HCT116 (cell line): ENCODE results near the gene CAMK2D. TPM values are rescaled to one million over a fixed set of nuclear protein-coding genes. Genes with fewer than 3 reads are reported as not detected.

Experiments used
- ATAC-seq: fragments of 200-7000 bp; cut with Tn5 transposase; 2 replicates; pipeline ENCODE4 v1.9.1; 2020; ENCODE audit warnings: mild to moderate bottlenecking, moderate library complexity
- BruUV-seq: library from RNA; stranded (reverse); fragments of 400-500 nt; replicated peaks from 2 replicates; lab custom pipeline; 2021; lab: Mats Ljungman, UMichigan
- CTCF ChIA-PET: fragments of 300-600 bp; sonication (Branson Sonifier 250); formaldehyde crosslinking; loops from one replicate; lab custom pipeline; 2021; ENCODE audit warnings: antibody characterized with exemption; lab: Charles Lee
- POLR2A ChIA-PET: fragments of 300-600, 350-600 bp; sonication (Branson Sonifier 250); formaldehyde crosslinking; loops from one replicate; lab custom pipeline; 2021; ENCODE audit warnings: antibody characterized with exemption; lab: Charles Lee
- RAD21 ChIA-PET, 2 experiments: fragments of 300-600 bp; sonication (Branson Sonifier 250); formaldehyde crosslinking; loops; one replicate each; lab custom pipeline; 2023; ENCODE audit warnings: low total read pairs in 2 of 2; ENCODE audit not compliant: uncharacterized antibody in 2 of 2, unreplicated experiment in 2 of 2, low non-redundant PET in 1 of 2; lab: Charles Lee
- DNase-seq: peaks from one replicate; pipeline ENCODE4 v3.0.0-alpha.2; 2010; ENCODE audit warnings: low read depth, low spot score
- H2AFZ ChIP-seq: fragments of 200-600 bp; shearing (Covaris generic), sonication (generic); 2 replicates; pipeline ENCODE4 v1.6.1; 2017; ENCODE audit warnings: low read depth, mixed run types, mixed read lengths, antibody characterized with exemption, low read length; ENCODE audit not compliant: poor library complexity, severe bottlenecking
- H3K27ac ChIP-seq: 2 replicates; pipeline ENCODE4 v1.5.1; 2012; ENCODE audit warnings: low read depth, low read length
- H3K27me3 ChIP-seq: fragments of 200-600 bp; sonication (generic); 2 replicates; pipeline ENCODE4 v1.6.1; 2016; ENCODE audit warnings: mixed run types, low read length, mixed read lengths; ENCODE audit not compliant: insufficient read depth
- H3K36me3 ChIP-seq, 2 experiments: fragments of 200-500 bp in 1 of 2; fragments of 200-600 bp in 1 of 2; sonication (Bioruptor generic) in 1 of 2; sonication (generic) in 1 of 2; 2 replicates each; pipeline versions ENCODE4 v1.5.1 to v1.6.1; 2014 to 2016; ENCODE audit warnings: low read length in 2 of 2, inconsistent platforms in 1 of 2, mixed read lengths in 1 of 2, mixed run types in 1 of 2; ENCODE audit not compliant: insufficient read depth in 2 of 2, control insufficient read depth in 1 of 2
- H3K4me1 ChIP-seq, 2 experiments: fragments of 200-600 bp in 1 of 2; sonication (generic) in 1 of 2; 2 replicates each; pipeline versions ENCODE4 v1.5.1 to v1.6.1; 2012 to 2017; ENCODE audit warnings: low read length in 2 of 2, inconsistent platforms in 1 of 2, mild to moderate bottlenecking in 1 of 2, mixed read lengths in 1 of 2, mixed run types in 1 of 2, moderate library complexity in 1 of 2; ENCODE audit not compliant: insufficient read depth in 2 of 2, control insufficient read depth in 1 of 2
- H3K4me2 ChIP-seq: fragments of 200-600 bp; sonication (generic); 2 replicates; pipeline ENCODE4 v1.6.1; 2017; ENCODE audit warnings: mixed run types, low read length, mixed read lengths
- H3K4me3 ChIP-seq, 2 experiments: fragments of 200-600 bp in 1 of 2; sonication (generic) in 1 of 2; replicated peaks in 1 of 2; 2 replicates each; pipeline ENCODE4 v1.5.1; 2011 to 2016; ENCODE audit warnings: low read length in 2 of 2, control low read depth in 1 of 2, low read depth in 1 of 2, mild to moderate bottlenecking in 1 of 2, mixed read lengths in 1 of 2, mixed run types in 1 of 2
- H3K79me2 ChIP-seq: fragments of 200-600 bp; sonication (generic); 2 replicates; pipeline ENCODE4 v1.6.1; 2017; ENCODE audit warnings: mild to moderate bottlenecking, mixed run types, low read length, moderate library complexity, mixed read lengths; ENCODE audit not compliant: insufficient read depth
- H3K9ac ChIP-seq: fragments of 200-600 bp; sonication (generic); 2 replicates; pipeline ENCODE4 v1.6.1; 2016; ENCODE audit warnings: low read length, mixed read lengths
- H3K9me2 ChIP-seq: fragments of 200-600 bp; sonication (generic), shearing (Covaris generic); 2 replicates; pipeline ENCODE4 v1.6.1; 2017; ENCODE audit warnings: mixed run types, mild to moderate bottlenecking, moderate library complexity; ENCODE audit not compliant: insufficient read depth
- H3K9me3 ChIP-seq, 2 experiments: fragments of 200-500 bp in 1 of 2; fragments of 200-600 bp in 1 of 2; sonication (Bioruptor generic) in 1 of 2; sonication (generic) in 1 of 2; 2 replicates each; pipeline ENCODE4 v1.6.1; 2014 to 2017; ENCODE audit warnings: low read length in 2 of 2, mixed read lengths in 2 of 2, inconsistent platforms in 1 of 2, low read depth in 1 of 2, mild to moderate bottlenecking in 1 of 2, mixed run types in 1 of 2, moderate library complexity in 1 of 2; ENCODE audit not compliant: control insufficient read depth in 1 of 2, insufficient read depth in 1 of 2
- H4K20me1 ChIP-seq: fragments of 200-600 bp; sonication (generic), shearing (Covaris generic); 2 replicates; pipeline ENCODE4 v1.6.1; 2017; ENCODE audit warnings: mixed run types, mild to moderate bottlenecking, moderate library complexity; ENCODE audit not compliant: insufficient read depth
- ATF3 ChIP-seq: IDR thresholded peaks from 2 replicates; pipeline ENCODE4 v1.6.1; 2012
- CTCF ChIP-seq, 3 experiments: fragments of 200-600 bp in 1 of 3; sonication (generic) in 1 of 3; IDR thresholded peaks in 2 of 3; conservative IDR thresholded peaks in 1 of 3; 2 replicates each; pipeline ENCODE4 v1.5.1; 2012 to 2017; ENCODE audit warnings: low read depth in 2 of 3, low read length in 2 of 3, antibody characterized with exemption in 1 of 3, borderline replicate concordance in 1 of 3, control low read depth in 1 of 3, mild to moderate bottlenecking in 1 of 3, mixed read lengths in 1 of 3, mixed run types in 1 of 3, moderate library complexity in 1 of 3; ENCODE audit not compliant: insufficient read depth in 1 of 3
- FOSL1 ChIP-seq: IDR thresholded peaks from 2 replicates; pipeline ENCODE4 v1.6.1; 2012; ENCODE audit warnings: low read depth
- MAX ChIP-seq: IDR thresholded peaks from 2 replicates; pipeline ENCODE4 v1.6.1; 2012
- REST ChIP-seq: IDR thresholded peaks from 2 replicates; pipeline ENCODE4 v1.6.1; 2012; ENCODE audit warnings: low read depth
- SIN3A ChIP-seq: IDR thresholded peaks from 2 replicates; pipeline ENCODE4 v1.6.1; 2012; ENCODE audit warnings: low read depth
- YY1 ChIP-seq: IDR thresholded peaks from 2 replicates; pipeline ENCODE4 v1.6.1; 2011; ENCODE audit warnings: low read length, low read depth, moderate library complexity, mild to moderate bottlenecking; ENCODE audit not compliant: insufficient replicate concordance; ENCODE audit errors: extremely low read depth
- intact Hi-C: fragments of 100-400 bp; cut with micrococcal nuclease; formaldehyde crosslinking; loops from 2 replicates; pipeline ENCODE4 v1.10.0; 2022
- total RNA-seq: library from RNA; stranded (reverse); gene quantifications from one replicate; pipeline ENCODE4 v1.2.1, GENCODE V29; 2021; ENCODE audit not compliant: unreplicated experiment

The CAMK2D gene
- total RNA-seq, 1 experiment from 2014 or later = 67.0 TPM

GRCh38 chr4:113591982-113592381, 169.6 kb downstream of the CAMK2D start:
- H3K9ac ChIP-seq = no peak overlapping the region
- no peaks in the 10 kb centered on the region for H3K79me2 ChIP-seq
- CTCF ChIA-PET = no interaction called here
- H3K4me1 ChIP-seq = peaks cover 0 to 3% of the 10 kb centered on the region in 2 experiments; a peak in 1 of 4 replicates
- DNase-seq (no peak), ATAC-seq (no peak)
- no peak overlapping the region for H2AFZ ChIP-seq
- H3K4me2 ChIP-seq = no peak overlapping the region
- no peaks in the 10 kb centered on the region for H3K9me3 ChIP-seq
- no peaks in the 10 kb centered on the region for H3K36me3 ChIP-seq
- no peak overlapping the region for H3K4me3 ChIP-seq
- intact Hi-C loops = no loop called here
- H3K27me3 ChIP-seq = no peaks in the 10 kb centered on the region
- H3K9me2 ChIP-seq = no peaks in the 10 kb centered on the region
- TF ChIP-seq MAX (no peak), FOSL1 (no peak), REST (no peak), SIN3A (no peak), ATF3 (no peak), CTCF (IDR thresholded peaks at IDR 0.05 in 2 of 3, conservative IDR thresholded peaks at IDR 0.05 in 1 of 3; ENCODE audit: borderline replicate concordance in 1 of 3, insufficient read depth in 1 of 3, low read depth in 2 of 3, low read length in 2 of 3) (no peak), YY1 (no peak)
- no peaks in the 10 kb centered on the region for H4K20me1 ChIP-seq
- H3K27ac ChIP-seq = no peak overlapping the region
- RAD21 ChIA-PET = no interaction called here
- POLR2A ChIA-PET = no interaction called here
- BruUV-seq = no TSS peak
